IMR-90 (cell line): ENCODE results near the gene ROBO3. TPM values are rescaled to one million over a fixed set of nuclear protein-coding genes. Genes with fewer than 3 reads are reported as not detected.

ENCODE experiments used
- ATAC-seq: fragments of 200-7000 bp; cut with Tn5 transposase; 2 replicates; pipeline ENCODE4 v1.9.1; 2020; ENCODE audit warnings: low read depth, mild to moderate bottlenecking, moderate library complexity
- BruUV-seq: library from RNA; stranded (reverse); fragments of 400-500 nt; replicated peaks from 2 replicates; lab custom pipeline; 2021; lab: Mats Ljungman, UMichigan
- CTCF ChIA-PET: fragments of 300-600 bp; formaldehyde crosslinking; extraction: SDS; loops from one replicate; lab custom pipeline; 2021; ENCODE audit warnings: antibody characterized with exemption; lab: Yijun Ruan, JAX
- POLR2A ChIA-PET: fragments of 300-600 bp; sonication (Branson Sonifier 250); formaldehyde crosslinking; loops from one replicate; lab custom pipeline; 2022; ENCODE audit warnings: antibody characterized with exemption; ENCODE audit not compliant: unreplicated experiment; lab: Charles Lee
- DNase-seq: peaks from one replicate; pipeline ENCODE4 v3.0.0; 2013
- H2AFZ ChIP-seq: replicated peaks from 2 replicates; pipeline ENCODE3; 2013; ENCODE audit warnings: low read length, mild to moderate bottlenecking; ENCODE audit not compliant: poor library complexity
- H2AK5ac ChIP-seq: 2 replicates; pipeline ENCODE4 v1.6.1; 2013; ENCODE audit warnings: low read depth, low read length, inconsistent platforms
- H2AK9ac ChIP-seq: replicated peaks from 2 replicates; pipeline ENCODE3; 2013; ENCODE audit warnings: mild to moderate bottlenecking, low read depth, low read length, moderate library complexity; ENCODE audit not compliant: poor library complexity
- H2BK120ac ChIP-seq: 2 replicates; pipeline ENCODE4 v1.6.1; 2013; ENCODE audit warnings: low read depth, low read length, inconsistent platforms
- H2BK15ac ChIP-seq: 3 replicates; pipeline ENCODE4 v1.6.1; 2013; ENCODE audit warnings: low read depth, low read length, inconsistent platforms
- H2BK20ac ChIP-seq: 2 replicates; pipeline ENCODE4 v1.6.1; 2013; ENCODE audit warnings: low read depth, mild to moderate bottlenecking, inconsistent platforms, low read length, moderate library complexity
- H2BK5ac ChIP-seq: 2 replicates; pipeline ENCODE4 v1.6.1; 2013; ENCODE audit warnings: mild to moderate bottlenecking, low read depth, low read length, inconsistent platforms; ENCODE audit not compliant: poor library complexity, severe bottlenecking
- H3K14ac ChIP-seq: replicated peaks from 2 replicates; pipeline ENCODE4 v1.6.1; 2013; ENCODE audit warnings: low read depth, low read length, inconsistent platforms
- H3K18ac ChIP-seq: 2 replicates; pipeline ENCODE4 v1.6.1; 2013; ENCODE audit warnings: low read depth, low read length, control low read depth
- H3K23ac ChIP-seq: 2 replicates; pipeline ENCODE4 v1.6.1; 2013; ENCODE audit warnings: low read depth, low read length, inconsistent platforms
- H3K27ac ChIP-seq: 2 replicates; pipeline ENCODE4 v1.5.1; 2013; ENCODE audit warnings: mild to moderate bottlenecking, control low read depth, low read length; ENCODE audit not compliant: insufficient read depth
- H3K27me3 ChIP-seq: 2 replicates; pipeline ENCODE4 v1.6.1; 2013; ENCODE audit warnings: low read length; ENCODE audit not compliant: control insufficient read depth, insufficient read depth
- H3K36me3 ChIP-seq: 2 replicates; pipeline ENCODE4 v1.6.1; 2013; ENCODE audit warnings: low read length, mixed read lengths; ENCODE audit not compliant: control insufficient read depth, insufficient read depth
- H3K4ac ChIP-seq: 2 replicates; pipeline ENCODE4 v1.6.1; 2013; ENCODE audit warnings: low read depth, low read length, inconsistent platforms
- H3K4me1 ChIP-seq: 2 replicates; pipeline ENCODE4 v1.6.1; 2013; ENCODE audit warnings: low read length, mixed read lengths; ENCODE audit not compliant: control insufficient read depth, insufficient read depth
- H3K4me2 ChIP-seq: 2 replicates; pipeline ENCODE4 v1.6.1; 2013; ENCODE audit warnings: low read depth, mild to moderate bottlenecking, control low read depth, low read length, moderate library complexity
- H3K4me3 ChIP-seq: 2 replicates; pipeline ENCODE4 v1.5.1; 2013; ENCODE audit warnings: low read depth, mild to moderate bottlenecking, control low read depth, low read length, moderate library complexity; ENCODE audit not compliant: insufficient read depth
- H3K56ac ChIP-seq: 2 replicates; pipeline ENCODE4 v1.6.1; 2013; ENCODE audit warnings: low read length, inconsistent platforms; ENCODE audit not compliant: insufficient read depth; ENCODE audit errors: extremely low read depth
- H3K79me1 ChIP-seq, 2 experiments: 2 replicates each; pipeline ENCODE4 v1.6.1; 2013; ENCODE audit warnings: low read length in 2 of 2, inconsistent platforms in 1 of 2, low read depth in 1 of 2
- H3K9ac ChIP-seq: 2 replicates; pipeline ENCODE4 v1.6.1; 2013; ENCODE audit warnings: low read depth, low read length, control low read depth
- H3K9me1 ChIP-seq: 2 replicates; pipeline ENCODE4 v1.6.1; 2013; ENCODE audit warnings: low read length, inconsistent platforms; ENCODE audit not compliant: insufficient read depth
- H3K9me3 ChIP-seq: 2 replicates; pipeline ENCODE4 v1.6.1; 2013; ENCODE audit warnings: low read length; ENCODE audit not compliant: control insufficient read depth, insufficient read depth
- H4K20me1 ChIP-seq: 2 replicates; pipeline ENCODE4 v1.6.1; 2013; ENCODE audit warnings: low read length, inconsistent platforms; ENCODE audit not compliant: insufficient read depth
- H4K5ac ChIP-seq: 2 replicates; pipeline ENCODE4 v1.6.1; 2013; ENCODE audit warnings: mild to moderate bottlenecking, low read depth, low read length, control low read depth
- H4K8ac ChIP-seq, 2 experiments: 2 replicates each; pipeline ENCODE4 v1.6.1; 2013; ENCODE audit warnings: low read depth in 2 of 2, low read length in 2 of 2, control low read depth in 1 of 2, inconsistent platforms in 1 of 2
- H4K91ac ChIP-seq: 2 replicates; pipeline ENCODE4 v1.6.1; 2013; ENCODE audit warnings: low read depth, low read length, inconsistent platforms; ENCODE audit not compliant: insufficient read depth
- FOS ChIP-seq: fragments of 150-350 bp; IDR thresholded peaks from 2 replicates; pipeline ENCODE4 v1.6.1; 2016; ENCODE audit warnings: low read depth, low read length
- MXI1 ChIP-seq: IDR thresholded peaks from 2 replicates; pipeline ENCODE4 v1.6.1; 2012; ENCODE audit warnings: low read depth, mild to moderate bottlenecking, low read length, moderate library complexity, borderline replicate concordance
- RAD21 ChIP-seq: IDR thresholded peaks from 2 replicates; pipeline ENCODE4 v1.6.1; 2012; ENCODE audit warnings: low read length, improper control_type of control experiment
- RCOR1 ChIP-seq: IDR thresholded peaks from 2 replicates; pipeline ENCODE4 v1.6.1; 2012; ENCODE audit warnings: mild to moderate bottlenecking, low read length, improper control_type of control experiment; ENCODE audit not compliant: insufficient replicate concordance
- WGBS, 2 experiments: methylation state at CpG; one replicate each; pipeline versions ENCODE4 v1.1.5 to v1.1.7; 2013; ENCODE audit warnings: missing lambda C conversion rate in 2 of 2; ENCODE audit not compliant: insufficient read length in 1 of 2; ENCODE audit errors: extremely low coverage in 2 of 2; 5-methylcytosine and 5-hydroxymethylcytosine counted together
- dilution Hi-C: fragments of 300-500 bp; cut with HindIII; formaldehyde crosslinking; loops from one replicate; pipeline ENCODE4 v1.14.3; 2018; ENCODE audit warnings: low sequenced_read_pairs; ENCODE audit not compliant: unreplicated experiment
- in situ Hi-C: fragments of 300-500 bp; cut with MboI; formaldehyde crosslinking; loops from 3 replicates; pipeline ENCODE4 v1.14.3; 2019; ENCODE audit warnings: low sequenced_read_pairs, inconsistent platforms, mixed read lengths
- intact Hi-C: fragments of 100-400 bp; cut with micrococcal nuclease; formaldehyde crosslinking; loops from 2 replicates; pipeline ENCODE4 v1.10.0; 2022
- polyA plus RNA-seq, 3 experiments: library from polyadenylated mRNA; depleted of rRNA; stranded (reverse); fragments of >200 nt; gene quantifications; 2 replicates each; pipeline ENCODE4 v1.2.3, GENCODE V29; 2012; ENCODE audit warnings: low replicate concordance in 1 of 3
- total RNA-seq: library from RNA; depleted of rRNA; stranded (reverse); fragments of >200 nt; gene quantifications from 2 replicates; pipeline ENCODE4 v1.2.3, GENCODE V29; 2012
- TF ChIP-seq, protein P1 (sequence below): conservative IDR thresholded peaks from 2 replicates; pipeline ENCODE4 v1.5.1; 2012; ENCODE audit warnings: mild to moderate bottlenecking, low read depth, low read length, improper control_type of control experiment

ROBO3 gene
- total and polyA plus RNA-seq, 2 of the 4 experiments (the other 2 are of a cell fraction) = 12.0 to 54.1 TPM

DNA sequence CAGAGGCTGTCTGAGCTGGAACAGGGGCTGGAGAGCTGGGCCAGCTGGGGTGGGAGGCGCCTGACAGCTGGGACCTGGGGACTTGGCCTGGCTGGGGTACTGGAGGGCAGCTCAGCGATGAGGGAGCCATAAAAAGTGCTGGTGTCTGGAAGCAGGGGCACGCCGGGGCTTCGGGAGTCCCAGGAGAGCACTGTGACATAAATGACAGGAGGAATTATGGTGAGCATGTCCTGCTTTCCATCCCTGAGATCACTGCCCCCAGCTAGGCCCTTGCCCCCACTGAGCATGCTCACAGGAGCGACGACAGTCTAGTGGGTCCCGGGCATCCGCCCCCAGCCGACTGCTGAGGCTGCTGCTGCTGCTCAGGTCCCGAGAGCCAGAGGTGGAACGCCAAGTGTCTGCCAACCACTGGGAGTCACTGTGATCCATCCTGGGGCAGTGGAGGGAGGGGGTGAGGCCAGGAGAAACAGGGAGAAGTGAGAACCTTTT, 26.2 kb downstream of the ROBO3 start:
- no peak overlapping the region for H3K4me2 ChIP-seq
- no peak overlapping the region for H2BK120ac ChIP-seq
- POLR2A ChIA-PET = no interaction called here
- DNase-seq (no peak), ATAC-seq (peak; percentile 26; the same call in 1 of the 2 replicates)
- in situ Hi-C loops (no loop called here), dilution Hi-C loops (no loop called here), intact Hi-C loops (no loop called here)
- H3K9ac ChIP-seq = no peak overlapping the region
- H3K4me3 ChIP-seq = no peak overlapping the region
- H3K36me3 ChIP-seq = no peaks in the 10 kb centered on the region
- H2AK5ac ChIP-seq = no peak overlapping the region
- H3K4me1 ChIP-seq = peaks cover 2% of the 10 kb centered on the region; the same call in 1 of the 2 replicates
- no peak overlapping the region for H3K18ac ChIP-seq
- no peak overlapping the region for H2BK15ac ChIP-seq
- H3K23ac ChIP-seq = no peak overlapping the region
- H3K9me3 ChIP-seq = no peaks in the 10 kb centered on the region
- WGBS, 2 experiments = 82% methylated on average over 3 of the region's 12 CpGs; no CpG with 5 or more reads in 1 of the 2 experiments
- H4K5ac ChIP-seq = no peak overlapping the region
- TF ChIP-seq FOS (no peak), MXI1 (no peak), RCOR1 (no peak), RAD21 (0 out of 2 replicates have a peak, but pooled peaks have one; percentile 1)
- TF ChIP-seq, protein P1, sequence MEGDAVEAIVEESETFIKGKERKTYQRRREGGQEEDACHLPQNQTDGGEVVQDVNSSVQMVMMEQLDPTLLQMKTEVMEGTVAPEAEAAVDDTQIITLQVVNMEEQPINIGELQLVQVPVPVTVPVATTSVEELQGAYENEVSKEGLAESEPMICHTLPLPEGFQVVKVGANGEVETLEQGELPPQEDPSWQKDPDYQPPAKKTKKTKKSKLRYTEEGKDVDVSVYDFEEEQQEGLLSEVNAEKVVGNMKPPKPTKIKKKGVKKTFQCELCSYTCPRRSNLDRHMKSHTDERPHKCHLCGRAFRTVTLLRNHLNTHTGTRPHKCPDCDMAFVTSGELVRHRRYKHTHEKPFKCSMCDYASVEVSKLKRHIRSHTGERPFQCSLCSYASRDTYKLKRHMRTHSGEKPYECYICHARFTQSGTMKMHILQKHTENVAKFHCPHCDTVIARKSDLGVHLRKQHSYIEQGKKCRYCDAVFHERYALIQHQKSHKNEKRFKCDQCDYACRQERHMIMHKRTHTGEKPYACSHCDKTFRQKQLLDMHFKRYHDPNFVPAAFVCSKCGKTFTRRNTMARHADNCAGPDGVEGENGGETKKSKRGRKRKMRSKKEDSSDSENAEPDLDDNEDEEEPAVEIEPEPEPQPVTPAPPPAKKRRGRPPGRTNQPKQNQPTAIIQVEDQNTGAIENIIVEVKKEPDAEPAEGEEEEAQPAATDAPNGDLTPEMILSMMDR = 0 out of 2 replicates have a peak, but pooled peaks have one; percentile 16
- no peak overlapping the region for H4K91ac ChIP-seq
- H2AK9ac ChIP-seq = peak overlapping the region; percentile 6
- H4K20me1 ChIP-seq = no peaks in the 10 kb centered on the region
- no peak overlapping the region for H2BK20ac ChIP-seq
- H3K14ac ChIP-seq = no peak overlapping the region
- no peaks in the 10 kb centered on the region for H3K79me1 ChIP-seq
- CTCF ChIA-PET = no interaction called here
- no peak overlapping the region for H2BK5ac ChIP-seq
- no peak overlapping the region for H3K4ac ChIP-seq
- no TSS peak for BruUV-seq
- H4K8ac ChIP-seq = no peak overlapping the region
- peak overlapping the region; percentile 56 for H2AFZ ChIP-seq
- H3K27me3 ChIP-seq = no peaks in the 10 kb centered on the region
- H3K56ac ChIP-seq = no peak overlapping the region
- H3K27ac ChIP-seq = no peak overlapping the region
- 0 out of 2 replicates have a peak, but pooled peaks cover 3% of the 10 kb centered on the region for H3K9me1 ChIP-seq
